KMS-11 (cell line): Measurements from ENCODE around the gene CERS6.

Experiments
- H2AFZ ChIP-seq: fragments of 200-600 bp; sonication (generic); 2 replicates; pipeline ENCODE4 v1.6.1; 2016; ENCODE audit warnings: antibody characterized with exemption, mixed run types, low read depth
- H3K27ac ChIP-seq: fragments of 200-600 bp; sonication (generic); 2 replicates; pipeline ENCODE4 v1.6.1; 2016; ENCODE audit warnings: mild to moderate bottlenecking, mixed run types
- H3K27me3 ChIP-seq: fragments of 200-600 bp; sonication (generic); 2 replicates; pipeline ENCODE4 v1.6.1; 2017; ENCODE audit warnings: mild to moderate bottlenecking, low read depth, mixed run types, moderate library complexity; ENCODE audit not compliant: insufficient read depth
- H3K36me3 ChIP-seq: fragments of 200-600 bp; sonication (generic); 2 replicates; pipeline ENCODE4 v1.6.1; 2017; ENCODE audit warnings: mild to moderate bottlenecking, mixed run types; ENCODE audit not compliant: insufficient read depth
- H3K4me1 ChIP-seq: fragments of 200-600 bp; sonication (generic); 2 replicates; pipeline ENCODE4 v1.6.1; 2016; ENCODE audit warnings: mild to moderate bottlenecking, low read depth, mixed run types; ENCODE audit not compliant: poor library complexity, severe bottlenecking
- H3K4me2 ChIP-seq: fragments of 200-600 bp; sonication (generic); 2 replicates; pipeline ENCODE4 v1.7.0; 2016; ENCODE audit warnings: mild to moderate bottlenecking, mixed run types
- H3K4me3 ChIP-seq: fragments of 200-600 bp; sonication (generic); IDR thresholded peaks from 2 replicates; pipeline ENCODE4 v1.6.1; 2017; ENCODE audit warnings: low read depth, low read length, mixed read lengths; ENCODE audit not compliant: insufficient read depth
- H3K79me2 ChIP-seq: fragments of 200-600 bp; sonication (generic); 2 replicates; pipeline ENCODE4 v1.6.1; 2016; ENCODE audit warnings: low read depth, mixed run types; ENCODE audit not compliant: insufficient read depth
- H3K9ac ChIP-seq: fragments of 200-600 bp; sonication (generic); 2 replicates; pipeline ENCODE4 v1.6.1; 2016; ENCODE audit warnings: mild to moderate bottlenecking, mixed run types
- H4K20me1 ChIP-seq: fragments of 200-600 bp; sonication (generic); 2 replicates; pipeline ENCODE4 v1.6.1; 2016; ENCODE audit warnings: mild to moderate bottlenecking, mixed run types; ENCODE audit not compliant: insufficient read depth
- CTCF ChIP-seq: fragments of 200-600 bp; sonication (generic); conservative IDR thresholded peaks from 2 replicates; pipeline ENCODE4 v1.6.1; 2017; ENCODE audit warnings: low read depth, mild to moderate bottlenecking, antibody characterized with exemption, low read length, moderate library complexity, mixed read lengths

The CERS6 gene

GRCh38 chr2:168503901-168504300, 47.8 kb downstream of the CERS6 start:
- H3K4me1 ChIP-seq, result peaks cover 8% of the 10 kb centered on the region
- no peaks in the 10 kb centered on the region for H3K27me3 ChIP-seq
- no peaks in the 10 kb centered on the region for H4K20me1 ChIP-seq
- TF ChIP-seq CTCF, result no peak
- H3K36me3 ChIP-seq, result no peaks in the 10 kb centered on the region
- no peak overlapping the region for H3K4me3 ChIP-seq
- H3K9ac ChIP-seq, result no peak overlapping the region
- H3K79me2 ChIP-seq, result no peaks in the 10 kb centered on the region
- no peak overlapping the region for H3K4me2 ChIP-seq
- H3K27ac ChIP-seq, result no peak overlapping the region
- no peak overlapping the region for H2AFZ ChIP-seq

GRCh38 chr2:168504323-168504722, 48.3 kb downstream of the CERS6 start:
- H3K9ac ChIP-seq, result no peak overlapping the region
- H3K79me2 ChIP-seq, result no peaks in the 10 kb centered on the region
- H3K4me3 ChIP-seq, result no peak overlapping the region
- H3K27ac ChIP-seq, result no peak overlapping the region
- no peaks in the 10 kb centered on the region for H4K20me1 ChIP-seq
- H3K4me2 ChIP-seq, result no peak overlapping the region
- no peaks in the 10 kb centered on the region for H3K36me3 ChIP-seq
- no peak overlapping the region for H2AFZ ChIP-seq
- peaks cover 4% of the 10 kb centered on the region for H3K4me1 ChIP-seq
- TF ChIP-seq CTCF, result no peak
- H3K27me3 ChIP-seq, result no peaks in the 10 kb centered on the region

GRCh38 chr2:168510125-168510756, 54.2 kb downstream of the CERS6 start:
- Histone ChIP-seq H3K4me2 (no peak overlapping the region), H3K27me3 (no peaks in the 10 kb centered on the region), H3K79me2 (no peaks in the 10 kb centered on the region), H3K4me1 (no peaks in the 10 kb centered on the region), H3K9ac (no peak overlapping the region), H3K27ac (no peak overlapping the region), H3K4me3 (no peak overlapping the region), H2AFZ (no peak overlapping the region), H4K20me1 (no peaks in the 10 kb centered on the region), H3K36me3 (no peaks in the 10 kb centered on the region)
- TF ChIP-seq CTCF, result no peak

- no peaks in the 10 kb centered on the region for H3K27me3 ChIP-seq
- H3K4me2 ChIP-seq, result no peak overlapping the region
- H3K4me1 ChIP-seq, result peaks cover 10% of the 10 kb centered on the region
These were observed 58.6 kb downstream of the CERS6 start for GRCh38 chr2:168514692-168515091.

More at GRCh38 chr2:168514692-168515091, 58.6 kb downstream of the CERS6 start:
- Histone ChIP-seq H2AFZ (no peak overlapping the region), H3K4me3 (no peak overlapping the region), H3K9ac (no peak overlapping the region), H4K20me1 (no peaks in the 10 kb centered on the region), H3K79me2 (0 out of 2 replicates have a peak, but pooled peaks cover 3% of the 10 kb centered on the region), H3K36me3 (no peaks in the 10 kb centered on the region), H3K27ac (no peak overlapping the region)
- no peak for TF ChIP-seq CTCF
